Measurements from ENCODE around the gene AMELY. TPM values are rescaled to one million over a fixed set of nuclear protein-coding genes. Genes with fewer than 3 reads are reported as not detected.

The AMELY gene
- total RNA-seq, 1 donor from 2014 or later: not detected

DNA sequence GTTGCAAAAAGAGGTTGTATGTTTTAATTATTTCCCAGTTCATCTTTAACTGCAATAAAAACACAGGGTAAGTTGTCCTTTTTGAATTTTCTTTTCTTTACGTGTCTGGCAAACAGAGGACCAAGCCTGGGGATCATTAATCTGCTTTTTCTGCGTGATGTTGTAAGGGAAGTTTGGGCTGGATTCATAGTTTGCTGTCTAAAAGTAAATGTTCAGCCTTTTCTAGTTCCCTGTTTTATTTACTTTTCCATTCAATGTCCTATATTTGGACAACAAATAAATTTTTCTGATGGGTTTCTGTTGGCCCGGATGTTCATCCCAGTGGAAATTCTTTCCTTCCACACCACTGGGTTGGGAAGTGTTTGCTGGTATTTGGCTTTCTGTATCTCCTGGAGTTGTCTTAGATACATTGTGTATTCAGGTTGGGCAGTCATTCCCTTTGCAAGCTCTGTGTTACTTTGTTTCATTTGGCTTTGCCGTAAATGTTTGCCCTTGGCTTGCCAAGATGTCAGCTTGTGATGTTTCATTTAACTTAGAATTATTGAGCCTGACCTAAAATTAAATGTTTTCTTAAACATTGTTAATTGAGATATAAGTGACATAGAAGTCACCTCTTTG, 20.3 kb upstream of the AMELY start:
- H3K27me3 ChIP-seq (ENCODE audit: low read depth): no peaks in the 10 kb centered on the region
- TF ChIP-seq, protein P1, sequence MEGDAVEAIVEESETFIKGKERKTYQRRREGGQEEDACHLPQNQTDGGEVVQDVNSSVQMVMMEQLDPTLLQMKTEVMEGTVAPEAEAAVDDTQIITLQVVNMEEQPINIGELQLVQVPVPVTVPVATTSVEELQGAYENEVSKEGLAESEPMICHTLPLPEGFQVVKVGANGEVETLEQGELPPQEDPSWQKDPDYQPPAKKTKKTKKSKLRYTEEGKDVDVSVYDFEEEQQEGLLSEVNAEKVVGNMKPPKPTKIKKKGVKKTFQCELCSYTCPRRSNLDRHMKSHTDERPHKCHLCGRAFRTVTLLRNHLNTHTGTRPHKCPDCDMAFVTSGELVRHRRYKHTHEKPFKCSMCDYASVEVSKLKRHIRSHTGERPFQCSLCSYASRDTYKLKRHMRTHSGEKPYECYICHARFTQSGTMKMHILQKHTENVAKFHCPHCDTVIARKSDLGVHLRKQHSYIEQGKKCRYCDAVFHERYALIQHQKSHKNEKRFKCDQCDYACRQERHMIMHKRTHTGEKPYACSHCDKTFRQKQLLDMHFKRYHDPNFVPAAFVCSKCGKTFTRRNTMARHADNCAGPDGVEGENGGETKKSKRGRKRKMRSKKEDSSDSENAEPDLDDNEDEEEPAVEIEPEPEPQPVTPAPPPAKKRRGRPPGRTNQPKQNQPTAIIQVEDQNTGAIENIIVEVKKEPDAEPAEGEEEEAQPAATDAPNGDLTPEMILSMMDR (IDR thresholded peaks at IDR 0.05; ENCODE audit: borderline replicate concordance): no peak
- intact Hi-C loops (cut with micrococcal nuclease): no loop called here
- H3K9me3 ChIP-seq (replicated peaks): no peaks in the 10 kb centered on the region
- H3K4me3 ChIP-seq: no peak overlapping the region
- no peaks in the 10 kb centered on the region for H3K4me1 ChIP-seq
- no peaks in the 10 kb centered on the region for H3K36me3 ChIP-seq
- no peak overlapping the region for H3K27ac ChIP-seq (replicated peaks)
- DNase-seq: no peak

DNA sequence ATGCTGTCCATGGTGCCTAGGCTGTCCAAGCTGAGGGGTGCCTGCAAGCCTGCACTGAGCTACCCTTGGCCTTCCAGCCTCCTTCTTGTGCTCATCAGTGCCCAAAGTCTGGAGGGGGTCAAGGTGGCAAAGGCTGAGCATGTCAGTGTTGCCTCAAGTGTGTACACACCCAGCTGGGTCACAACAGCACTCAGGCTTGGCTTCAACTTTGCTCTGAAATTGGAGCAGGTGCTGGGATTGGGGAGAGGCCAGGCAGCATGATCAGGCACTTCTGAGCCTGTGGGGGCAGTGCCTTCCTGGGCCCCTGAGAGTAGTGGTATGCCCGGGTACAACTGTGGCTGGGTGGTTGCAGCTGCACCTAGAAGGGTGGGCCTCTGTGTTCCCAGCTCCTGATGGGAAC, 17.7 kb upstream of the AMELY start:
- Histone ChIP-seq H3K4me1 (no peaks in the 10 kb centered on the region), H3K9me3 (replicated peaks) (no peaks in the 10 kb centered on the region), H3K27ac (replicated peaks) (no peak overlapping the region), H3K27me3 (ENCODE audit: low read depth) (no peaks in the 10 kb centered on the region), H3K4me3 (no peak overlapping the region), H3K36me3 (no peaks in the 10 kb centered on the region)
- no peak for DNase-seq
- intact Hi-C loops (cut with micrococcal nuclease): no loop called here
- TF ChIP-seq, protein P1 (IDR thresholded peaks at IDR 0.05; ENCODE audit: borderline replicate concordance): no peak

DNA sequence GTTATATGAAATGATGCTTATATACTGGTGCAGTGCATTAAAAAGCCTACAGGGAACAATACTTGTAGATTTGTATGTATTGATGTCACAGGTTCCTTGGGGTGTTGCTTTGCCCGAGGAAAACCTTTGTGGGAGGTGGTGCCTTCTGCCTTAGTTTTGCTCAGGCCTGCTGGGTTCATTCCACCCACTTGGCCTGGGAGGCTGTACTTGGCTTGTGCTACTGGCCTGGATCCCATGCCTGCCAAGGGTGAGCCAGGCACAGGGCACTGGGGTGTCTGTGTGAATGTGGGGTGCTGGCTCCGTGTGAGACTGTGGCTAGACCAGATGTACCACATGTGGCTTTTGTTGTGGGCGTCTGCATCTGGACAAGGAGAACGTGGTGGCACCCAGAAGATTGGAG, 16.7 kb upstream of the AMELY start:
- TF ChIP-seq, protein P1 (IDR thresholded peaks at IDR 0.05; ENCODE audit: borderline replicate concordance): no peak
- Histone ChIP-seq H3K27ac (replicated peaks) (no peak overlapping the region), H3K9me3 (replicated peaks) (no peaks in the 10 kb centered on the region), H3K27me3 (ENCODE audit: low read depth) (no peaks in the 10 kb centered on the region), H3K4me1 (no peaks in the 10 kb centered on the region), H3K4me3 (no peak overlapping the region), H3K36me3 (no peaks in the 10 kb centered on the region)
- intact Hi-C loops (cut with micrococcal nuclease): no loop called here
- no peak for DNase-seq

GRCh38 chrY:6921061-6921460, 9.5 kb upstream of the AMELY start:
- DNase-seq: no peak
- Histone ChIP-seq H3K27me3 (ENCODE audit: low read depth) (no peaks in the 10 kb centered on the region), H3K4me1 (no peaks in the 10 kb centered on the region), H3K4me3 (no peak overlapping the region), H3K27ac (replicated peaks) (no peak overlapping the region), H3K36me3 (no peaks in the 10 kb centered on the region), H3K9me3 (replicated peaks) (peaks cover 4% of the 10 kb centered on the region)
- intact Hi-C loops (cut with micrococcal nuclease): no loop called here
- TF ChIP-seq, protein P1 (IDR thresholded peaks at IDR 0.05; ENCODE audit: borderline replicate concordance): no peak

DNA sequence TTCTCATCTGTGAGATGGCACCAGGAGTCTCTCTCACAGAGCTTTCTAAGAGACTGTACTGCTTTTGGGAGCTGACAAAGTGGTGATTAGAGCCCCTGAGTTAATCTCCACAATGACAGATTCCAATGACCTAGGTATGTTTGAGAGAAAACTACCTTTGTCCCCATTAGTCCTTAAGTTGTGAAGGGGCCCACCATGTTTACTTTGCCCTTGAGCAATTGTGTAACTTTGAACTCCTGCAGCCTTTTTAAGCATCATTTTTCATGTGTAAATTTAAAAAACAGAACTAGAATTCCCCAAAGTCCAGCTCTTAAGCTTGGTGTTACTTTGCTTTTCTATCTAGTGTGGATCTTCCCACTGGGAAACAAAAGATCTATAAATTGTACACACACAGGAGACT, 1.8 kb upstream of the AMELY start:
- H3K27ac ChIP-seq (replicated peaks): no peak overlapping the region
- TF ChIP-seq, protein P1 (IDR thresholded peaks at IDR 0.05; ENCODE audit: borderline replicate concordance): no peak
- peaks cover 38% of the 10 kb centered on the region for H3K27me3 ChIP-seq (ENCODE audit: low read depth)
- no peaks in the 10 kb centered on the region for H3K9me3 ChIP-seq (replicated peaks)
- H3K4me1 ChIP-seq: no peaks in the 10 kb centered on the region
- no peaks in the 10 kb centered on the region for H3K36me3 ChIP-seq
- intact Hi-C loops (cut with micrococcal nuclease): no loop called here
- DNase-seq: no peak
- no peak overlapping the region for H3K4me3 ChIP-seq
